Thyroid gland (tissue), 4 donors: ENCODE measurements around the gene RAB13.

Experiments used
- CTCF ChIP-seq, 6 experiments: fragments of 200-600 bp in 3 of 6; fragments of 450-650 bp in 3 of 6; sonication (generic) in 3 of 6; IDR thresholded peaks; one replicate each; pipeline ENCODE4 v1.5.1; 2016 to 2019; ENCODE audit warnings: antibody characterized with exemption in 6 of 6, mild to moderate bottlenecking in 2 of 6, inconsistent platforms in 1 of 6, moderate library complexity in 1 of 6
- POLR2A ChIP-seq, 2 donors: fragments of 450-650 bp; IDR thresholded peaks; one replicate each; pipeline ENCODE4 v1.6.1; 2017; ENCODE audit warnings: antibody characterized with exemption in 2 of 2, mild to moderate bottlenecking in 2 of 2, moderate library complexity in 1 of 2

- TF ChIP-seq CTCF (IDR thresholded peaks at IDR 0.05) (no peak), POLR2A (IDR thresholded peaks at IDR 0.05) (no peak)
Observed at GRCh38 chr1:153941826-153942725, 44.1 kb downstream of the RAB13 start.
